ENCODE measurements around the gene DALRD3.

GRCh38 chr3:49030321-49030720 lies 11.9 kb upstream of the DALRD3 start:
- TF ChIP-seq CTCF (IDR thresholded peaks at IDR 0.05) (no peak), POLR2A (IDR thresholded peaks at IDR 0.05) (no peak)
